ENCODE data around the gene FRMD6.

DNA sequence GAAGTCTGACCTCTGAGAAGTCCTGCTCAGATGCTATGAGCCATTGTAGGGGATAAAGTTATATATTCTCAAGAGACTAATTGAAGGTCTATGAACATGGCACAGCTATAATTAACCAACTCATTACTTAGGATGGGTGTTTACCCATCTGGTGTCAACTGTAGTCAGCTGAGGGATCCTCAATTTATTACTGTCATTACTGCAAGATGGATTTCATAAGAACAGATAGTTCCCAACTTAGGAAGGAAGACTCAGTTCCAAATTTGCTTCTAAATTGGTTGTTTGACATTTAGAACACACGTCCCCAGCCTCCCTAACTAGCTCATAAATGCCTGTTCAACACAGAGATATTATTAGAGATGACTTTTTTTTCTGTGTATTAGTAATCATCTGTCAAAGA, 81.4 kb downstream of the FRMD6 start:
- TF ChIP-seq POLR2AphosphoS5 (IDR thresholded peaks at IDR 0.05; ENCODE audit: low read depth), result no peak
- TF ChIP-seq, protein P1, sequence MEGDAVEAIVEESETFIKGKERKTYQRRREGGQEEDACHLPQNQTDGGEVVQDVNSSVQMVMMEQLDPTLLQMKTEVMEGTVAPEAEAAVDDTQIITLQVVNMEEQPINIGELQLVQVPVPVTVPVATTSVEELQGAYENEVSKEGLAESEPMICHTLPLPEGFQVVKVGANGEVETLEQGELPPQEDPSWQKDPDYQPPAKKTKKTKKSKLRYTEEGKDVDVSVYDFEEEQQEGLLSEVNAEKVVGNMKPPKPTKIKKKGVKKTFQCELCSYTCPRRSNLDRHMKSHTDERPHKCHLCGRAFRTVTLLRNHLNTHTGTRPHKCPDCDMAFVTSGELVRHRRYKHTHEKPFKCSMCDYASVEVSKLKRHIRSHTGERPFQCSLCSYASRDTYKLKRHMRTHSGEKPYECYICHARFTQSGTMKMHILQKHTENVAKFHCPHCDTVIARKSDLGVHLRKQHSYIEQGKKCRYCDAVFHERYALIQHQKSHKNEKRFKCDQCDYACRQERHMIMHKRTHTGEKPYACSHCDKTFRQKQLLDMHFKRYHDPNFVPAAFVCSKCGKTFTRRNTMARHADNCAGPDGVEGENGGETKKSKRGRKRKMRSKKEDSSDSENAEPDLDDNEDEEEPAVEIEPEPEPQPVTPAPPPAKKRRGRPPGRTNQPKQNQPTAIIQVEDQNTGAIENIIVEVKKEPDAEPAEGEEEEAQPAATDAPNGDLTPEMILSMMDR (conservative IDR thresholded peaks at IDR 0.05; ENCODE audit: low read depth in 2 of 2), result no peak
- no peak for TF ChIP-seq EZH2 (IDR thresholded peaks at IDR 0.05; ENCODE audit: low read depth, unreplicated experiment)
- TF ChIP-seq STAT1 (IDR thresholded peaks at IDR 0.05; ENCODE audit: unreplicated experiment), result no peak
